DMS114 treated with DMSO at 0.1 percent for 48 hours (cell line): ENCODE results near the gene ZNF366.

Source experiments
- DNase-seq: peaks from one replicate; lab custom pipeline; 2025; ENCODE audit not compliant: unreplicated experiment; lab: John Stamatoyannopoulos, UW

ZNF366 gene

DNA sequence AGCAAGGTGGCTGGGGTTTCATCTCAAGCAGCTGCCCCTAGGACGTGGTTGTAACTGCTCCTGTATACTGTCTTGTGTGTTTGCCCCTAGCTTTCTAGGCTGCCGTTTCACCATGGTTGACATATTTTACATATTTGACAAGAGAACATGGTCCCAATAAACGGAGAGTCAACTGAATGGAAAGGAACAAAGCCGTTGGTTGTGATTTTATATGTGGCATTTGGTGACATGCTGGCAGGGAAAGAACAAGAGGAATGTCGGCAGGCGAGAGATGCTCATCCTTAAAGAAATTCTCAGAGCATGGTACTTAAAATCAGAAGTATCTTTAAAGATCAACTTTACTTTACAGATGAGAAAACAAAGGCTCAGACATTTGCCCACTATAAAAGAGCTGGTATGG, 11.8 kb downstream of the ZNF366 start:
- no peak for DNase-seq

DNA sequence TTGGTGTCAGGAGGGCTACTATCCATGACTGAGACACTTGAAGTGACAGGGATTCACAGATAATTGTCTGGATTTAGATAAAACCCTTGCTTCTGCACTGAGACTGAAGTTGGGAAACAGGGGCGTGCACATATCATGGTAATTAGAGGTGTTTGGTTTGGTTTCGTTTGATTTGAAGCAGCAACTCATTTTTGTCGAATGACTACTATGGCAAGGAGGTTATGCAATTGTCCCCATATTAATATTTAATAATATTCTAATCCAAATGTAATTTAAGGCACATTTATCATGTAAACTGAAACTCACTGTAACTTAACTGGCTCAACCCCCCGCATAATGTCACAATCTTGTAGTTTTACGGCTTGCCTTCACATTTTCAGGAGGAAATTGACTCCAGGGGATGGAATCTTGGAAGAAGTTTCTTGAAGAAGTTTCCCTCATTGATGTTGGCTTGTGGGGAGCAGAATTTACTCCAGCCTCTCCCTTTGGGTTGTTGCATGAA, 12.5 kb downstream of the ZNF366 start:
- DNase-seq, result no peak

- no peak for DNase-seq
These were observed 17.7 kb downstream of the ZNF366 start for GRCh38 chr5:72489536-72489935.

- DNase-seq, result no peak
These were observed 18.5 kb downstream of the ZNF366 start for GRCh38 chr5:72488756-72489155.

GRCh38 chr5:72487177-72487576, 20.0 kb downstream of the ZNF366 start:
- no peak for DNase-seq

DNA sequence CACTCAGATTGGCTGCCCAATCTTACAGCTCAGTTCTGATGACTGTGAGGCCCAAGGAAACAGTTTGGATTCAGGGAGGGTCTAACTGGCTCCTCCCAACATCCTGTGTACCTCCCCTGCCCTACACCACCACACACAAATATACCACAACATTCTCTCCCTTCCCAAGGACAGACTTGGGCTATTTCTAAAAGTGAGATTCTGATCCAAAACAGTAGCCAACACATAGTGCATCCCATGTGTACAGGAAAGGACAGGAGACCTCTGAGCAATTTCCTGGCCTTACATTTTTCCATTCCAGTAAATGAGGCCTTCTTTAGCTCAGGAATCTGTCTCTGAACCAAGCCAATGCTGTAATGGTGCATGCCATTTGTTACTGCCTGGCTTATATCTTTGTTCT, 20.8 kb downstream of the ZNF366 start:
- no peak for DNase-seq

DNA sequence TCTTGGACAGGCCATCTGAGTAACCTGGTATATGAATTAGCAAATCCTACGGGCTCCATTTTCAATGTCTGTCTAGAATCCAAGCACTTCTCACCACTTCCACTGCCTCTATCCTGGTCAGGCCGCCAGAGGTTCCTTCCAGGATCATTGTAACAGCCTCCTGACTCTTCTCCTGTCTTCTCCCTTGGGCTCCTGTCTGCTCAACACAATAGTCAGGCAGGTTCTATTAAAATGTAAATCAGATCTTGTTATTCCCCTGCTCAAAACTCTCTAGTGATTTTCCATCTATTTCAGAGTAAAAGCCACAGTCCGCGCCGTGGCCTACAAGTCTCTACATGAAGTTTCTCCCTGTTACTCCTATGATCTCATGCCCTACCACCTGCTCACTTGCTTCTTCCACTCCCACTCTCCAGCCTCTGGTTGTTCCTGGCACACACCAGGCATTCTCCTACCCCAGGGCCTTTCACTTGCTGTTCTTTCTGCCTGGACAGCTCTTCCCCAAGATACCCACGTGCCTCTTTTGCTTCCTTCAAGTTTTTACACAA, 21.7 kb downstream of the ZNF366 start:
- no peak for DNase-seq

- DNase-seq, result no peak
These were observed 25.2 kb downstream of the ZNF366 start for GRCh38 chr5:72482046-72482445.

GRCh38 chr5:72480841-72481240, 26.4 kb downstream of the ZNF366 start:
- no peak for DNase-seq

- DNase-seq, result no peak
These were observed 27.3 kb downstream of the ZNF366 start for GRCh38 chr5:72479921-72480320.

DNA sequence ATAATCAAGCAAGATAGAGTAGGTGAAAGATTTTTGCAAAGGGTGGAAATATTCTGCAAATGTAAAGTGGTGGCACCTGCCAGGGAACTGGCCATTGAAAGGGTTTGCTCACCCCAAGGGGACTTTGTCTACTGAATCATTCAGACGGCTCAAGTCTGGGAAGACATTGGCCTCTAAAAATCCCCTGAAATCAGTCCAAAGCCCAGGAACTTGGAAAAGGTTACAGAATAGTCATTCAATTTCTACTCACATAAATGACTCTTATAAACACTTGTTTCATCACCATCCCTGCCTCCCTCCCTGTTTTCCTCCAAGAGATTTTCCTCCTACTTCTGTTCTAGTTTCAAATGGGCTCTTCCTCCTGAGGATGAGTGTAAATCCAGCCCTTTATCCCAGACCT, 28.5 kb downstream of the ZNF366 start:
- DNase-seq, result no peak

DNA sequence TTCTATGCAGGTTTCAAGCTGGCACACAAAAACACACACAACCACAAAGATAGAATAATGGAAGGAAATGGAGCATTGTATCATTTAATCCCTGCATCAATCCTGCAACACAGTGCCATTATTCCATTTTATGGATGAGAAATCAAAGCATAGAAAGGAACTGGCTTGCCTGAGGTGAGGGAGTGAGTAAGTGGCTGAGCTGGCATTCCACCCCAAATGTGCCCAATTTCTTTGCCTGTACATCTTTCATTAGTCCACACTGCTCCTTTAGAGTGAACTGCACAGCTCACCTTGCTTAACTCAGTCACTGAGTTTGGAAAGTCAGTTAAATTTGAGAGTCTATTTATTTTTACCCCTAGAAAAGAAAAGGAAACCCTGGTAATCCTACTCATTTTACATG, 28.9 kb downstream of the ZNF366 start:
- no peak for DNase-seq

GRCh38 chr5:72477644-72478043, 29.6 kb downstream of the ZNF366 start:
- DNase-seq, result no peak

GRCh38 chr5:72477176-72477575, 30.0 kb downstream of the ZNF366 start:
- DNase-seq, result no peak

DNA sequence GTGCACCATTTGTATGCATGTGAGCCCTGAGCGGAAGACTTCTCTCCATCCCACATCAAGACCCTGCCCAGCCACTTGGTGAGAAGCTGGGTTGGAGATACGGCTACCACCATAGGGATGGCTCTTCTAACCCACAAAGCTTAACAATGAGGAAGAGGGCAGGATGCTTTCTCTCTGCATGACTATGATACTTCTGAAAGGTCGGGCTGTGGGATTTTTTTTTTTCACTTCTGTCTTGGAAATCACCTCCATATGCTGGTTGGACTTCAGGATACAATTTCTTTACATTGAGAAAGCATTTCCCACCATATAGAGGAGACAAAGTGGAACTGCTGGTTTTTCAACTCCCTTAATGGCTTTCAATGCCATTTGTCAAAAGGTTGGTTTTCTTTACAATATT, 30.5 kb downstream of the ZNF366 start:
- DNase-seq, result no peak

DNA sequence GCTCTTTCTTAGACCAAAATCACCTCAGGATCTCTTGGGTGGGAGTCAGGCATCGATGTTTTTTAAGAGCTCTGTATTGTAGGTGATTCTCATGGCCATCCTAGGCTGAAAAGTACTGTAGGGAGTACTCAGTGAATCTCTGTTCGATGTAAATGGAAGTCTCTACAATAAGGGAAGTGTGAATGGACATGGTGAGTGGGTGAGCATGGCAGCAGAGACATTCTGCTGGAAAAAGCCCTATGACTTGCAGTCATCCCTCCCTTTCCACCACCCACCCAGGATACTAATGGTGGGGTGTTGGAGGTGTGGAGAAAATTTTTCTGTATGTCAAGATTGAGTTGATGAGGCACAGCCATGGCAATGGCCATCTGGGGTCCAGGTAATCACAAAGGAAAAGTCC, 30.9 kb downstream of the ZNF366 start:
- DNase-seq, result no peak

- DNase-seq, result no peak
These were observed 32.7 kb downstream of the ZNF366 start for GRCh38 chr5:72474516-72474915.

GRCh38 chr5:72474046-72474500, 33.1 kb downstream of the ZNF366 start:
- DNase-seq, result no peak

- no peak for DNase-seq
These were observed 34.4 kb downstream of the ZNF366 start for GRCh38 chr5:72472666-72473422.

DNA sequence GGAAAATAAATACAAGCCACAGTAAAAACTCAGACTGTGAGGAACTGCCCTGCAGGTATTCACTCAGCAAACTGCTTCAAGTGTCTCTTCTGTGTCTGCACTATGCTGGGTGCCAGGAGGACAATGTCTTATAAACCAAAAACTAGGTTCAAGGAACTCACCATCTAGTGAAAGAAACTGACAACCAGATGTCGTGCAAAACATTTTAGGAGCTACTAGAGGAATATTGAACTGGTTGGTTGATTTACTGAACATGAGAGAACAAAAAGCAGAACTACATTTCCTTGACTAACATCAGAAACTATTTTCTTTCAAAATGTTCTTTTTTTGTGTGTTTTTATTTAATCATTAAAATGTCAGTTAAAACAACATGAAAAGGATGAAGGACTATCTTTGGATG, 35.2 kb downstream of the ZNF366 start:
- DNase-seq, result no peak

DNA sequence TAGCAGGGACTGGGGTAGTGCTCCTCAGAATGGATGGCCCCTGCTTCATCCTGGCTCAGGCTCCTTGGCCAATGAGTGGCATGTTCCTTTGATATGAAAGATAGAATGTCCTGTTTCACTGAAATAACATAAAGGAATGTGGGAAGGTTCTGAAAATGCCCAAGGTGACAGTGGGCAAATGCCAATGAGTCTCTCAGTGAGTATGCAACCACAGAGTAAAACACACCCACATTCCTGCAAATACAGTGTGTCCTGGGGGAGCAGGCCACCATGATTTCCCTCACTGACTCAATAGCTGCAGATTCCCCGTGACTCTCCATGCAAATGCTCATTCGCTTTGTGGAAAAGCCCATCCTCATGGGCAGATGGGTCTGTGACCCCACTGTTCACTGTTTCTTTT, 36.4 kb downstream of the ZNF366 start:
- no peak for DNase-seq

DNA sequence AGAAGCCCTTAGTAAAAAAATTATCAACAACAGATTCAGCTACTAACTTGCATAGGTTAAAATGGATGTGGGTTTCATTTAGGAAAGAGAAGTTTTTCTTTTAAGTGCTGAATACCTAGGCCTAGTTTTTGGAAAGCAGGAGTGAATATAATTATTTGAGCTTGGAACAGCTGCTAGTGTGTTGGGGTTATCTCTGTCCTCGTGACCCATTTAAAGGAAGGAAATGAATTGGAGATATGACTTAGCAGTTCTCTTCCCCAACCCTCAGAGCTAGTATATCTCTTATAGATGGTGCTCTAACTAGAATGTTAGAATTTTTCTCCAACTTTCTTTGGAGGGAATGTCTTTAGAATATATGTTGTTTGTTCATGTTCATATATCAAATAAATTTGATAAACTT, 38.6 kb downstream of the ZNF366 start:
- no peak for DNase-seq

DNA sequence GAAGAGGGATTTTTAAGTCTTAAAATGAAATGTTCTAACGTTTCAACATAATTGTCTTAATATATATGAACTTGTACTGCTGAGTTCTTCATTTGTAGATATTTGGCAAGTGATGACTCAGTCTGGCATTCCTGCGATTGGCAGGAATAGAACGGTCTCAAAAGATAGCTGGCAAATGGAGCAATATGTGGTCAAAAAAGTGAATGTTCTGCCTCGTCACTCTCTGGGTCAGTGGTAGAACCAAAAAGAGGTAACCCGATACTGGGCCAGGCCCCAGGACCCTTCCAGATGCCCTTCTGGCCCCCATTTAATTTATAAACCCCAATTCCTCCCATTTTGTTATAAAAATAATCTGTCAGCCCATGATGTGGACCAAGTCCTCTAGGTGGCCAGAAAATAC, 39.2 kb downstream of the ZNF366 start:
- DNase-seq, result no peak
